GM21381 (cell line): ENCODE data around the gene OR2AG2.
"Not testable (repeated sequence)": the region's sequence is repeated elsewhere in the genome, so short reads cannot be mapped to it uniquely, and the experiment has no call there.

Source experiments
- ATAC-seq: cut with Tn5 transposase; IDR thresholded peaks from one replicate; pipeline ENCODE4 v1.9.1; 2021; ENCODE audit warnings: mild to moderate bottlenecking, moderate library complexity; ENCODE audit not compliant: unreplicated experiment

Gene OR2AG2, protein sequence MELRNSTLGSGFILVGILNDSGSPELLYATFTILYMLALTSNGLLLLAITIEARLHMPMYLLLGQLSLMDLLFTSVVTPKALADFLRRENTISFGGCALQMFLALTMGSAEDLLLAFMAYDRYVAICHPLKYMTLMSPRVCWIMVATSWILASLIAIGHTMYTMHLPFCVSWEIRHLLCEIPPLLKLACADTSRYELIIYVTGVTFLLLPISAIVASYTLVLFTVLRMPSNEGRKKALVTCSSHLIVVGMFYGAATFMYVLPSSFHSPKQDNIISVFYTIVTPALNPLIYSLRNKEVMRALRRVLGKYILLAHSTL

DNA sequence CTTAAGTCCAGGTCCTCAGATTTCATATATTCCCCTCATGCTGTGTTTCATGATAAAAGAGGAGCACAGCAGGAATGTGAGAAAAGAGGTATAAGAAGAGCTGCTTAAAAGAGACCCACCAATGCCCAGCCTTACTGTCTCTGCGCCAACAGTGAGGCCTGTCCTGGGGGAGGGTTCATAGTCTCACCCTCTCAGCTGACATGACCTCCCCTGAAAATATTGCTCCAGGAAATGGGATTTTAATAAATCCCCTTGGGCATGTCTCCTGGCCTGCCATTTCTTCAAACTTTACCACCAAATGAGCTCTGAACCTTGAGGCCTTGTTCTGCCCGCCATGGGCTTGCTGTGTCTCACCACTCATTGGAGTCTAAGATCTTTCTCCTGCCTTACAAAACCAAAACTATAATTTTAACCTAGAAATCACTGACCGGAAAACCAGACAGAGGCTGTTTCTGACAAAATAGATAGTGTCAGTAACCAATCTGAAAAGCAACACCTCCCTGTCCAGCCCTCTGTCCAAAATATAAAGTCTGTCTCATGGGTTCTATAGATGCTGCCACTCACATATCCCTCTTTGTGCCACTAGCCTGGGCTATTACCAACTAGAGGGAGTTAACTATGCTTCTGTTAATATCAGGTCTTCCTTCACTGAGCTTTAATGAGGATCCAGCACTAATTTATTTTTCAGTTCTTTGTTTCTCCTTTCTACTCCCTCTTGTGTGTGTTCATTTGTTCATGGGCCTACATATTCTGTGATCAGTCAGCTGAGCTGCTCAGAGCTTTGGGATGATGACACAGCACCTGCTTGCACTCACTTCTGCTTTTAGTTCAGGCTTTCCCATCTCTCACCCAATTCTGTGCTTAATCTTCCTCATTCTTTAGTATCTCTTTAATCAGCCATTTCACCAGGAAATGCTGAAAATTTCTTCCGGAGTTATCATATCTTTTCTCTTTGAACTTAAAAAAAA, at the start of gene OR2AG2:
Gene OR2AG2, minus strand, starts transcription at position 51 of the 968 bp plus-strand sequence. CDS start 3,019 bp downstream, outside the sequence.
- ATAC-seq: peak; percentile 91

DNA sequence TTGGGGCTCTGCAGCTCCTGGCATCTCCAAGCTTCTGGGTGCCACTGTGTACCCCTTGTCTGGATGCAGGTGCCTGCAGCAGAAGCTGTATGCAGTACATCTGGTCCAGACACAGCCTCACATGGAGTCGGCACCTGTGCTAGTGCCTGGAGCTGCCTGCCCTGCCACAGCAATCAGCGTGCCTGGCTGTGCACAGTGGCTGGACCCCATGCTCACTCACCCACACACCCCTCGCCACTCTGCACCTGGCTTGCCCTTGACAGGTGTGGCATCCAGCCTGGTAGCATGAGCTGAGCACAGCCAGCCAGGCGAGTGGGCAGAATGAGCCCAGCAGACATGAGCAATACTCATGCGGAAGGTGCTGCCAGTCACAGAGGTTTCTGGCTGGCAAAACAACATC, 47.2 kb upstream of the OR2AG2 start:
- no peak for ATAC-seq

DNA sequence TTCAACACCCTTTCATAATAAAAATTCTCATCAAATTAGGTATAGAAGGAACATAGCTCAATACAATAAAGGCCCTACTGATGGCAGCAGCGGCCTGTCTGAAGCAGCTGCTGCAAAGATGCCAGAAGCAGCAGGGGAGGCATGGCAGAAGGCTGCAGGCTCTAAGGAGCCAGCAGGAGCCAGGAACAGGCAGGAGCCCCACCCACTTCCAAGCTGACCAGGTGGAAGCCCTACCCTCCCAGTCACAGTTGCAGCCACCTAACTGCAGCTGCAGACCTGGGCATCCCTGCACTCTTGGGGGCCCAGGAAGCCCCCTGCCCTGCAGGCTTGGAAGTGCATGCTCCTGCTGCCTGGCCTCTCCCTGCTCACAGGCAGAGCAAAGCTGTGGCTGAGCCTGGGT, 45.9 kb upstream of the OR2AG2 start:
- ATAC-seq: no peak

DNA sequence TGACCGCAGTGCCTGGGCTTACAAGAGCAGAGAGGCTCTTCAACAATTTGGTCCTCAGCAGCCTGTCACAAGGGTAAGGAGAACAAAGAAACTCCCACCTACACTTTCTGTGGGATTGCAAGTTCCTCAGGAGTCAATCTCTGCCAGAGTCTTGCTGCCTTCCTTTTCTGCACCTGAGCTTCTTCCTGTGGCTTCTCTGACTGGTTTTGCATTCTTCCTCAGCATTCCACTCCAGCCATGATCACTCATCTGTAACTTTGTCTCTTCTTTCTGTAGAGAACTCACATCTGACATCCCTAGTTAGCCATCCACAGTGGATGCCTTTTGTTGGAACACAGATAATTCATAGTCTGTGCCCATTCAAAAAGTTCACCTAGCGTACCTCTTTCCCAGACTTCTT, 41.9 kb upstream of the OR2AG2 start:
- ATAC-seq: no peak

DNA sequence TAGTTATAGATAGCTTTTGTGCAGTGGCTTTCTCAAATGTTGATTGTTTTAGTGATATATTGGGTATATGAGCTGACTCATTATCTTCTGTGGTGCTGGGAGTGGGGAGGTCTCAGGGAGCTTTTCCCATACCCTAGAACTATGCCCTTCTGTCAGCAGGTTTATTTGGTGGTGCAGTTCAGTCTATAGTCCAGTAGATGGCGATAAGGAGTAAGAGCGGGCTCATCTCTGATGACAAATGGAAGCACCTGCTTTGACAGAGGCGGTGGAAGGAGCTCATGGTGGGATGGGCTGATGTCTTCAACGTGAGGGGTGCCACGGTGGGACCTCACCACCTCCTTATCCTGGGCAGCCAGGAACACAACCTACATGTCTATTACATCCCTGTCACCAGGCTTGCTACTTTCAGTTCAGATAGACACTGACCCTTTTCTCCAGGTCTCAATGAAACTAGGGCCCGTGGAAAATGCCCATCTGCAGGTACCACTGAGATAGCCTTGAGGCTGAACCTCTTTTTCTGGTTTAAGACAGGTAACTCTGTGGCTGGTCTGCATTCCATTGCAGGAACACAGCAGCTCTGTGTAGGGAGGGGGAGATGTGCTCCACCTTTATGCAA, 40.7 kb upstream of the OR2AG2 start:
- ATAC-seq: peak; percentile 91

DNA sequence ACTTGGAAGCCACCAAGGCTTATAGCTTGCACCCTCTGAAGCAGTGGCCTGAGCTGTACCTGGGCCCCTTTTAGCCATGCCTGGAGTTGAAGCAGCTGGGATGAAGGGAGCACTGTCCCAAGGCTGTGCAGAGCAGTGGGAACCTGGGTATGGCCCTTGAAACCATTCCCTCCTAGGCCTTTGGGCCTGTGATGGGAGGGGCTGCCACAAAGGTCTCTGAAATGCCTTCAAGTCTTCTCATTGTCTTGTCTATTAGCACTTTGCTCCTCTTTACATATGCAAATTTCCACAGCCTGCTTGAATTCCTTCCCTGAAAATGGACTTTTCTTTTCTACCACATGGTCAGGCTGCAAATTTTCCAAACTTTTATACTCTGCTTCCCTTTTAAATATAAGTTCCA, 29.3 kb upstream of the OR2AG2 start:
- not testable (repeated sequence) for ATAC-seq

DNA sequence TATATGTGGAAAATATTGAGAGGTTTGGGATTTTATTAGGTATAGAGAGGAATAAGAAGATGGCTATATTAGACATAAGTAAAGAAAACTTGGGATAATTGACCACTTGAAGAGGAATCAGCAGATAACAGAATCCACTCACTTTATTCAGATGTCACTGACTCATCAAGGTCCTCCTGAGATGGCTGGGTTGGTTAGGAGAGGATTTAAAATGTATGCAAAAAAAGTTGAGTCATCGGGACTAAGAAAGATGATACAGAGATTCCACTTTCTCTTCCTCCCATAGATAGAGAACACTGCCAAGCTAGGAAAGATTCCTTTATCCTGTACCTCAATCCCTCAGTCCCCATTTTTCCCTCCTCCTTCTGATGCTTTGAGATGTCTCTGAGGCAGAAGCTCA, 27.6 kb upstream of the OR2AG2 start, which contains the start of gene OR6A2:
Gene OR6A2, minus strand, starts transcription at position 288 of the 400 bp plus-strand sequence. CDS start 3,981 bp downstream, outside the sequence.
- no peak for ATAC-seq

DNA sequence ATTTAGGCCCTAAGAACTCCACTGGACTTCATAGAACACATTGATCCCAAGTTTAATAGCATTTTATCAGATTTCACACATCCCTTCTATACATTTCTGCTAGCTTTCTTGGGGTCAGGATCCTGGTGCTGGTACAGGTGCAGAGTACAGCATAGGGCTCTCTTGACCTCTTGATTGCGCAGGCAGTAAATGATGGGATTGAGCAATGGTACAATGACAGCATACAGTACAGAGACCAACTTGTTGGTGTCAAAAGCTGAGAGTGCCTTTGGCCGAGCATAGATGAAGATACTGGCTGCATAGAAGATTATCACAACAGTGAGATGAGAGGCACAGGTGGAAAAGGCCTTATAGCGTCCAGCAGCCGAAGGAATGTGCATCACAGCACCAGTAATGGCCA, 22.9 kb upstream of the OR2AG2 start:
- no peak for ATAC-seq

DNA sequence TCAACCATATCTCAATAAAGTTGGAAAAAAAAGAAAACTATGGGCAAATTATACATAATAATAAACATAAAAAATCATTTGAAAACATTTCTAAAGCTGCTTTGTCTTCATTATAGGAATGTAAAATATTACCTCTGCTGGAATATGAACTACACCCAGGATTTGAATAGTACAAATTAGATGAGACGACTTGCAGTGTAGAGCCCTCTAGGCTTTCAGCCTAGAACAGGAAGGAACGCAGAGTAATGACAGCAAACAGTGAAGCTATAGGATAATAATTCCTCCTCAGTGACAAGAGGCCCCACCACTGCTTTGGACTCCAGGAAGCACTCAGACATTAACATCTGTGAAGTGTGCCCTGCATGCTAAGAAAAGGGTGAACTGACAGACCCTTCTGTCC, 18.8 kb upstream of the OR2AG2 start:
- ATAC-seq: no peak

DNA sequence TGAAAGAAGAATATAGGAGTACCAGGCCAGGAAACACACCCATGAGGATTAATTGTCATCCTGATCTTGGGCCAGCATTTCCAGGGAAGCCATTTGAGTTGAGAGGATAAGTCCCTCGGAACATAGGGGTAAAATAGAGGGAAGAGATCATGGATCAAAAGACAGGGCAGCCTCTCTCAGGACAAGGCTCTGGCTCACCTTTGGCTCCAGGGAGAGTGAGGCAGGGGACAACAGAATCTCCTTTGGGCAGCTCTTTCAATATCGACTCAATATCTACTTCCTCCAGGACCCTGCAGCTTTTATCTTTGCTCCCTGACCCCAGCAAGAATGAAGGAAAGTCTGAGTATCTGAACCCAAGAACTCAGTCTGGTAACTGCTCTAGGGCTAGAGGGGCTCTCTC, 10.9 kb upstream of the OR2AG2 start, which contains the start of gene OR2AG1:
Gene OR2AG1, plus strand, starts transcription at position 301 of the 400 bp plus-strand sequence. CDS start 2,018 bp downstream, outside the sequence.
- no peak for ATAC-seq

DNA sequence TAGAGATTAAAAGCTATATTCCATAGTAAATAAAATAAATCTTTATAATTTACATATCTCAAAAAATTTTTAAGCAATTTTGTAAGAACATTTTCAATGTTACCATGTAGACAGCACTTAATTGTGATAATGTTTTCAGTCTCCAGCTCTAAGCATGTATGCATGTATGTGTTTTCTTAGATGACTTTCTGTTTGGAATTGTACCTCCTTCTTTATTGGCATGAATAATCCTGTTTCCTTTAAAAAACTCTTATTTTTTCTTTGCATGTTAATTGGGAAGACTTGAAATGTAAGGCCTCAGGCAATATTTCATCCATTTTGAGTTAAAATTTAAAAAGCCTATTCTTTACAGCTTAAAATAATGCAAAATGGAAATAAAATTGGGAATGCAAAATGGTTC, 9.1 kb upstream of the OR2AG2 start:
- no peak for ATAC-seq

DNA sequence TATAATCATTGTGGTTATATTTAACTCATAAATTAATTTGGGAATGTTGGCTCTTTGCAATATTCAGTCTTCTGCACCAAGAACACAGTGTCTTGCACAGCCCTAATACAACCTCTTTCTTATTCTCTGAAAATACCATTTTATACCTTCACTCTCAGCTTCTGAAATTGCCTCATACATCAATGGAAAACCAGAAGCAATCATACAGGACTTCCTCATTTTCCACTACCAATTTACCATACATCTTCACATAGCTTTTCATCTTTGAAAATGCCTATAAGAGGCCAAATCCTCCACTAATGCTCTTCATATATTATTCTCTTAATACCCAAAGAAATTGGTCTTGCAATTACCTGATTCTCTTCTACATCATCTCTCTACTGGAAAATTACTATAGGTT, 6.7 kb upstream of the OR2AG2 start:
- ATAC-seq: no peak

DNA sequence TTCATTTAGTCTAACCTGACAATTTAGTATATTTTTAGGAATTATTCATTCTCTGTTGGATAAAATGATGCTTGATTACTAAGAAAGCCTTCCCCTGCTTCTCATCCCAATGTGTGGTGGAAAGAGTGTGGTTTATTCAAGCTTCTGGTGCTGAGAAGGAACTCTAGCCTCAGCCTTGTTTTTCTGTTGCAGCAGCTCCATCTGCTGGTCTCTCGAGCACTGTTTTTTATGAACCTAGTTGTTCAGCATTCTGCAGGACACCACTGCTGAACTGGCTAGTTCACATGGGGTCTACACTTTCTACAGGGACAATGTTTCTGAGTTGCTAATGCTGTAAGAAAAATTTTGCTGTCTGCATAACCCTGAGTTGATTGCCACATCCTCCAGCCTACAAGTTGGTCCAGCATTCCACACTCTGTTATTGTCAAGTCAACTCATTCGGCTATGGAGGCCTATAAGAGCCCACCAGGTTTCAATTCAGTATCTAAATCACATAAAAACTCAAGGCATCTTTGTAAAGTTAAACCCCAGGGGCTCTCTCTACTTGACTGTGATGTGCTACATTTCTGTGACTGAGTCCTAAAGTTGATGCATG, 14.3 kb downstream of the OR2AG2 start:
- ATAC-seq: peak; percentile 83

DNA sequence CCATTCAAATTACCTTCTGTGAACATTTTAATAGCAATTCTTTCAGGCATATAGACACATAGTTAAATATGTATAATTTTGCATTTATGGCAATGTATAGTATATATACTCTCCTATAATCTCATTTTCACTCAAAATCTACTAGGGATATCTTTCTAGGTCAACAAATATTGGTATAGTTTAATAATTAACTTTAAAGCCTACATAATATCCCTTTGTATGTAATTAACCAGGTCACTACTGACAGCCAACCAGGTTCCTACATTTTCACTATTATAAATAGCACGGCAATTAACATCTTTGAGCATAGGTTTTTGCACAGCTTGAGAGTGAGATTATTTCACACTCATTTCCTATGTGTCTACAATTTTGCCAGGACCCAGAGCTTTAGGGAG, 15.8 kb downstream of the OR2AG2 start:
- no peak for ATAC-seq

DNA sequence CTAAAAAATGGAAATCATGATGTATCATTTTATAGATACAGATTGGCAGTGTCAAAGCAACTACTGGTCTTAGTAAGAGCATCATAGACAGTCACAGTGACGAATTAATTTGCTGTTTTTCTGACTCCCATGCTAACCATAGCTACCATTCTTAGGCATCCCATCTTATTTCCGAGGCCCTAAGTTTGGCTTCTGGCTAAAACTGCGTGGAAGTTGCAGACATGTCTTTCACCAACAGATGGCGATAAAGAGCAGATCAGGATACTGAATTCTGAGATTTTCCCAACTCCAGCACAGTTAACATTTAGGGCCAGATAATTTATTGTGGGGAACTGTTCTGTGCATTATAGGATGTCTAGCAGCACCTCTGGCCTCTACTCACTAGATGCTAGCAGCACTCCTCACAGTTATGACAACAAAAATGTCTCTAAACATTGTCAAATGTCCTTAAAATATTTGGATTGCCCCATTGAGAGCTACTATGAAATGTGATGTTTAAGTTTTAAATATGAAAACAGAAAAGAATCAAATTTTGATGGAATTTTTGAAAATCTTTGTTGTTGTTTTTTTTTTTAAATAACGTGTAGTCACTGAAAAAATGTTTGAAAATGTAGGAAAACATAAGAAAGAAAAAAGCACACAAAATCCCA, 16.3 kb downstream of the OR2AG2 start:
- no peak for ATAC-seq

DNA sequence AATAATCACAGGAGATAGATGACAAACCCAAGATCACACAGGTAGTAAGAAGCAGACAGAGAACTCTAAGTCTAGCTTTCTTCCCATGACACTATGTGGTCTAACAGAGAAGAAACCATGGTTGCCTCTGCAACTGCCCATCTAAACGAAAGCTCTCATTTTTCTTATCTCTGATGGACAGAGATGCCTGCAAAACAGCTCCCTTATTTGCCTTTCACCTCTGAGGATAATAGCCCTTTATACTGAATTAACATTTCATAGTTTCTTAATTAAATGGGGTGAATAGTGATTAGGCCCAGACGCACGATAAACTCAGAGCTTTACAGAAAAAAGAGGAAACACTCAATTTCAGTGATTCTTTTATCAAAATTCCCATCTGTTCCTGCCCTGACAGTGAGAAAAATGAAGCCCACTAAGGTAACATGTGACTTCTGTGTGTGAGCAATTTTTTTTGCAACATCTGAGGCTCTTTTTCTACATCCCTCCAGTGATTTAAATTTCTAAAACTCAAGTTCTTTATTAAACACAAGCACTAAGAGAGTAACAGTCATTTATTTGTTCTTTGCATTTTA, 24.6 kb downstream of the OR2AG2 start:
- no peak for ATAC-seq

DNA sequence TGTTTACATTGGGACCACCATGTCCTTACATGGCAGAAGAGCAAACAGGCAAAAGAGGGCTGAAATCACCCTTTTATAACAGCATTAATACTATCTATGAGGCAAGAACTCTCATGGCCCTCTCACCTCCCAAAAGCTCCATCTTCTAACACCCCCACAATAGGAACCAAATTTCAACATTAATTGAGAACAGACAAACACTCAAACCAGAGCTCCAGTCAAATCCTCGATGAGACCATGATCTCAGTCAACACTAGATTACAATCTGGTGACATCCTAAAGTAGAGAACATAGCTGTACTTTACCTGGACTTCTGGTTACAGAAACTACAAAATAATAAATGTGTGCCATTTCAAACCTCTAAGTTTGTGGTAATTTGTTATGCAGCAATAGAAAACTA, 25.1 kb downstream of the OR2AG2 start:
- ATAC-seq: no peak

DNA sequence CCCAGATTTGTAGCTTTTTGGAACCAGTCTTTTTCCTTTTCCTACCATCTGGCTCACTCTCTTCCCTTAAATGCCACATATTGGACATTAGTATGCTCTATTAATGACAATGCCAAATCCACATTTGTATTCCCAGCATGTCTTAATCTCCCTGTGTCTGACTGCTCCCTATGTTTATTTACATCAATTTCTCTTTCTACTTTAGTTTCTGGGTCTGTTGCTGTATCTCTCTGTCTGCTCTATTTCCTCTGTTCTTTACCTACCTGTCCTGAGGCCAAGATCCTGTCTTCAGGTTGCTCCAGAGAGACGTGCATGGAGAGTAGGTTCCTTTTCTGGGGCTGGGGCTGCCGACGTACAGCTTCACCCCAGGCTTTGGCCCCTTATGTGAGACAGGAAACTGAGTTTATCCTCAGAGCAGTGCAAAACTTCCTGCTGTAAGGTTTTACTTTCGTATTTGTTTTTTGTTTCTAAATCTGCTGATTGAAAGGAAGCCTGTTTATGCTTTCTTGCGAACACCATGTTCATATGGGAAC, 25.6 kb downstream of the OR2AG2 start:
- peak; percentile 79 for ATAC-seq

DNA sequence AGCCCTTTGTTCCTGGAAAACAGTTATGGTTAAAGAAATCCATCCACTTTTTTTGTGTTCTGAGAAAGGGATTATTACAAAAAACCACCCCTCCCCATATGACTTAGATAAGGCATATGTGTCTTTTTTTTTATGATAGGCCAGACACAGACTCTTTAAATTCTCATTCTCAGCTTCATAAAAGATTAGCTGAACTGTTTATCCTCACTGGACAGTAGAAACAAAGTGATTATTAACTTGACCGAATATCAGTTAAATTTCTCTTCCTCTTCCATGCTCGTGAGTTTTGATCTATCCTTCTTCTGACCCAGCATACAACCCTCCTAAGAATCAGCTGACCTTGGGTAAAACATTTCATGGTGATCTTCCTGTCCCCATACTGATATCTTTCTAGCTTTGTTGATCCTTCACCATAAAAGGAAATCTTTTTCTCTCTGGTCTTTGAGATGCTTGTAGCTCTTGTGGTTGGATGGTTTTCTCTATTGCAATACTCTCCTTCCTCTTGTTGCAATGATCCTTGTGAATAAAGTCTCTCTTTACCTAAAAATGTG, 26.2 kb downstream of the OR2AG2 start:
- peak; percentile 55 for ATAC-seq
